GM18873 (cell line): Measurements from ENCODE around the gene TRMT2A.

ENCODE experiments used
- ATAC-seq: cut with Tn5 transposase; IDR thresholded peaks from one replicate; pipeline ENCODE4 v1.9.1; 2021; ENCODE audit warnings: mild to moderate bottlenecking, moderate library complexity, moderate number of reproducible peaks; ENCODE audit not compliant: unreplicated experiment, low FRiP score

Gene TRMT2A

DNA sequence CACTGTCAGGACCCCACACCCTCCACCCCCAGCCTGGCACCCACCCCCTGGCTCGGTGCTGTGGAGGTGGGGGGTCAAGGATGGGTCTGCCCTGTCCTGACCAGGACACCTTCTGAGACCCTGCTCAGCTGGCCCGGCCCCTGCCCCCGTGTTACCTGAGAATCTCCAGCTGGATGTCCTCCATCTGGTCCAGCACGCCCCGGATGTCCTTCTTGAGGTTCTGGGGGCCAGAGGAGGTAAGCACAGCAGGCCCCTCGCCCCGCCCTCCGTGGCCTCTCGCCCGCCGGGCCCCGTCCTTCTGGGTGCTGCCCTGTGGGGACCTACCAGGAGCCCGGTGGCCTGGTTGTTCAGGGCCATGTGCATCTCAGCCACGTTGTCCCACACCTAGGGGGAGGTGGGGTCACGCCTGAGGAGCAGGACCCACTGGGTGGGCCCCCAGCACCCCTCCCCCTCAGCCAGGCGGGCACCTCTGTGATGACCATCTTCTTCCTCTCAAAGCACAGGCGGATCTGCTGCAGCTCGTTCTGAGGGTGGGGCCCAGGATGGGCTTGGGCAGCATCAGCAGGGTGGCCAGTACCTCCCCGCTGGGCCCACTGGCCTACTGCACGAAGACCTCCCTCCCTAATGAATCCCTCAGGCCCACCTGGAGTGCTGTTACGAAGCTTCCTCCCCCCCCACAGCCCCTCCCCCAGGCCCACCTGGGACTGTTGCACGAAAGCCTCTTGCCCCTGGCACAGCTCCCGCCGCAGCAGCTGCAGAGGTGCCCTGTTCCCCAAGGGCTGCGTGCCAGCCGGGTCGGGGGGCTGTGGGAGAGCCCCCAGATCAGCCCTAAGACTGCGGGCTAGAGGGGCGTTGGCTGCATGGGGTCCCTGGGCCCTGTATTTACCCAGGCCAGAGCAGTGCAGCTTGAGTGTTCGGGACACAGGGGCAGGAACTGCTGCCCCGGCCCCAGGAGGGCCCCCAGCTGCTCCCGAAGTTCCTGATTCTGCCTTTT lies 32.5 kb upstream of the TRMT2A start:
- no peak for ATAC-seq

DNA sequence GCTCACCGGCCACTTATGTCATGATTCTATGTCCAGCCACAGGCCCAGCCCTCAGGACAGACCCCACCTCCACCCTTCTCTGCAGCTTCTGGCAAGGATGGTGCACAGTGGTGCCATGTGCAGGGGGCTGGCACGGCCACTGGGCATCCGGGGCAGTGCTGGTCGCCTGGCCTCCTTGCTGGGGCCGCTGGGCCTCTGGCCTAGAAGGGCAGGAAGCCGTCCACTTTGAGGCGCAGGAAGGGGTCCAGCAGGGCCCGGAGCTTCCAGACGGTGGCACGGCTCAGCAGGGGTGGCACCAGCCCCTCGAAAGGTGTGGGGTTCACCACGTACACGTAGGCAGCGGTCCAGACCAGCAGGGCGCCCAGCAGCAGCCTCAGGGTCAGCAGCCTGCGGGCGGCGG lies 31.4 kb upstream of the TRMT2A start:
- ATAC-seq: no peak

DNA sequence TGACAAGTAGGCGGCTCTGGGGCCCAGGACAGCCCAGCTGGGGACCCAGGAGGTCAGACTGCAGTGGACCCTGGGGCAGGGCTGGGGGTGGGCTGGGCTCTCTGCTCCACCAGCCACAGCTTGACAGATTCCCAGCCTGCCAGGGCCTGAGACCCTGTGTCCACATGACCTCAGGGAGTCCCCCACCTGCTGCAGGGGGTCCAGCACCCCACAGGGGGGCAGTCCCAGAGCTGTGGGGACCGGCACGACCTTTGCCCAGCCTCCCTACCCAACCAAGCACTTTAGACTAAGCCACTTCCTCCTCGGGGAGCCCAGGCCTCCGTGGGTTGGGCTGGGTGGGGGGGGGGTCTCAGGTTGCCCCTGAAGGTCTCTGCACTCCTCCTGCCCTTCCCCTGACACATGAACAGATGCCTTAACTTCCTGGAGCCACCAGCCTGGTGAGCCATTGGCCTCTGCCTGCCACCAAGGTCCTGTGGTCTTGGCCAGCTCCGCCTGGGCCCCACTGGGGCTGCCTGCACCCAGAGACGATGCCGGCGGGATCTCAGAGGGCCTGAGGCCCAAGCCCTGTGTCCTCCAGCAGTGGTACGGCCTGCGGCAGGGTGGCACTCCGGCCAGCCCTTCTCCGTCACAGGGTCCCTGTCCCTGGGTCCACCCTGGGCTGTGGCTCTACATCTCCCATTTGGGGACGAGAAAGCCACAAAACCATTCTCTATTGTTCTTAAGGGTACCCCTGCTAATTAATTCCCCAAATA lies 30.4 kb upstream of the TRMT2A start:
- ATAC-seq: no peak

DNA sequence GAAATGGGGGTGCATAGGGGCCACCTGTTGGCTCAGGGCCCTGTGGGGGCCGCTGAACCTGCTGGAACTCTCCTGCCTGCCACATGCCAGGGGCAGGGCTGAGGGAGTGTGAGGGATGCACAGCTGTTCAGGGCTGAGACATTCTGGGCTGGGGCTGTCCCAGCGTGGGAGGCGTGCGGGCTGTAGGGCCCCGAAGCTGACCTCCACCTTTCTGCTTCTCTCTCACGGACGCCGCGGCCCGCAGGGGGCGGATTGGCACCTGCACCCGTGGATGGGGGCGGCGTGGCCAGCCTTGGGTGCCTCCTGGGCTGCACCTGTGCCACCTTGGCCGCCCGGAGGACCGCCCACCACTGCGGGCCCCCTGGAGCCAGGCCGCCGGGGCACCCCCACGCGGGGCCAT lies 29.8 kb upstream of the TRMT2A start:
- ATAC-seq: no peak

DNA sequence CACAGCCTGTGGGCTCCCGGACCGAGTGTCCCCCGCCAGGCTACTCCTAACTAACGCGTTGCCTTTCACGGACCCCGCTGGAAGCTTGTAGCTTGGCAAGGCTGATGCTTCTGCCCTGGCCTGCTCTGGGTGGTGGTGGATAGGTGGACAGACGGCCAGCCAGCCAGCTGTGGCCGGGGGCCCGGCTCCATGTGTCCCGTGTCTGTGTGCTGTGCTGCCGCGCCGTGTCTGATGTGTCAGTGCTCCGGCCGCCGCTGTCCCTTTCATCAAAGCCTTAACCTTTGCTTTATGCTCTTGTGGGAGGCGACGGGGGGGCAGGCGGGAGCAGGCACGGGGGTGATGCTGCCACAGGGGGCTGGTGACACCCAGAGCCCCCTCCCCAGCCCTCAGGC lies 28.8 kb upstream of the TRMT2A start:
- ATAC-seq: no peak

DNA sequence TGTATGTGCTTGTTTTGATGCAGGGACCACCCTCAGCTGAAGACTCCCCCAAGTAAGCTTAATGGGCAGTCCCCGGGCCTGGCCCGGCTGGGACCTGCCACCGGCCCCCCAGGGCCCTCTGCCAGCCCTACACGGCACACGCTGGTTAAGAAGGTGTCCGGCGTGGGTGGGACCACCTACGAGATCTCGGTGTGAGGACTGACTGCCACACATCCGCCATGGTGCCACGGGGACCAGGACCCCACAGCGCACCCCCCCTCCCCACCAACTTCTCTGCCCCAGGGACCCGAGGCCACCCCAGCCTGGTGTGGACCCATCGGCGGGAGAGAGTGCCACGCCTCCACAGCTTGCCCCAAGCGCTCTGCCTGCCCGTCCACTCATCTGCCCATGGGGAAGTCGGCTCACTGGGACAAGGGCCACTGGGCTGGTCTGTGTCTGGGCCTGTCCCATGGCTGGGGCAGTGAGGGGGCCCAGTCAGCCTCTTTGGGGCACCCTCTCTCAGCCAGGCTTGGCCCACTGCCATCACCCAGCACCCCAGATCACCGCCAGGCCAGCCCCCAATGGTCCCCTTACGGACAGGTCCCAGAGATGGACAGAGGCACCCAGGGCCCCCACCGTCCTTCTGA lies 28.3 kb upstream of the TRMT2A start:
- ATAC-seq: no peak

DNA sequence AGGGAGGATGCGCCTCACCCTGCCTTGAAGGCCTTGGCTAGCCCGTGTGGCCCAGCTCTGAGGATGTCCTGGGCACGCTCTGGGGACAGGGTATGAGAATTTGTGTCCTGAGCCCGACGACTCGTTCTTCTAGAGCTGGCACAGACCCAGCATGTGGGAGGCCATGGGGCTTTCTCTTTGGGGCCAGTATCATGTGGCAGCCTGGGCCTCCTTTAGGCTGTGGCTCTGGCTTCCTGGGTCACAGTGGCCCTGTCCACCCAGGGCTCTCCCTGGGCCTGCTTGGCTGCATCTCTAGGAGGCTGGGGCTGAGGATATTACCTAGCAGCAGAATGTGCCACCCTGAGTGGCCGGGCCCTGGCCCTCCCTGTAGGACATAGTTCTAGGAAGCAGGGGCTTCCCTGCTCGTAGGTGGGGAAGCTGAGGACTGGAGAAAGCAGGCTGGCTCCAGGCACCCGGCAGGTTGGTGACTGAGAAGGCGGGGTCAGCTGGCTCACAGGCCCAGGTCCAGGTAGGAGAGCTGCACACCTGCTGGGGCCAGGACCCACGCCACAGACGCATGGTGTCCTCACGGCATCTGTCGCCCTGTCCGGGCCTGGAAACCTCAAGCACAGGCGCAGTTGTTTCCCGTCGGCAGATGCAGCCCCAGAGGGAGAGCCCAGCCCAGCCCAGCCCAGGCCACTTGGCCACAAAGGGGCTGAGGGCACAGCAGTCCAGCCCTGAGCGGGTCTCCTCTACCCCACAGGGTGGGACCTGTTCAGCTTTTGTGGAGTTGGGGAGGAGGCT lies 27.0 kb upstream of the TRMT2A start:
- ATAC-seq: no peak

DNA sequence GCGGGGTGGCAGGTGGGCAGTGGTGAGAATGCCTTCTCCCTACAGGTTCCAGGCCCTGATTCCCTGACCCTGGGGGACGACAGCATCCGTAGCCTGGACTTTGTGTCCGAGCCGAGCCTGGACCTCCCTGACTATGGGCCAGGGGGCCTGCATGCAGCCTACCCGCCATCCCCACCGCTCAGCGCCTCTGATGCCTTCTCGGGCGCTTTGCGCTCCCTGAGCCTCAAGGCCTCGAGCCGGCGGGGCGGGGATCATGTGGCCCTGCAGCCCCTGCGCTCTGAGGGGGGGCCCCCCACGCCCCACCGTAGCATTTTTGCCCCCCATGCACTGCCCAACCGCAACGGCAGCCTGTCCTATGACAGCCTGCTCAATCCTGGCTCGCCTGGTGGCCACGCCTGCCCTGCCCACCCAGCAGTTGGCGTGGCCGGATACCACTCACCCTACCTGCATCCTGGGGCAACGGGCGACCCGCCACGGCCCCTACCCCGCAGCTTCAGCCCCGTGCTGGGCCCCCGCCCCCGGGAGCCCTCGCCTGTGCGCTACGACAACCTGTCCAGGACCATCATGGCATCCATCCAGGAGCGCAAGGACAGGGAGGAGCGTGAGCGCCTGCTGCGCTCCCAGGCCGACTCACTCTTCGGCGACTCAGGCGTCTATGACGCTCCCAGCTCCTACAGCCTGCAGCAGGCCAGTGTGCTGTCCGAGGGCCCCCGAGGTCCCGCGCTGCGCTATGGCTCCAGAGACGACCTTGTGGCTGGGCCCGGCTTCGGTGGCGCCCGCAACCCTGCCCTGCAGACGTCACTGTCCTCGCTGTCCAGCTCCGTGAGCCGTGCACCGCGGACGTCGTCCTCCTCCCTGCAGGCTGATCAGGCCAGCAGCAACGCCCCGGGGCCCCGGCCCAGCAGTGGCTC lies 25.9 kb upstream of the TRMT2A start:
- no peak for ATAC-seq

DNA sequence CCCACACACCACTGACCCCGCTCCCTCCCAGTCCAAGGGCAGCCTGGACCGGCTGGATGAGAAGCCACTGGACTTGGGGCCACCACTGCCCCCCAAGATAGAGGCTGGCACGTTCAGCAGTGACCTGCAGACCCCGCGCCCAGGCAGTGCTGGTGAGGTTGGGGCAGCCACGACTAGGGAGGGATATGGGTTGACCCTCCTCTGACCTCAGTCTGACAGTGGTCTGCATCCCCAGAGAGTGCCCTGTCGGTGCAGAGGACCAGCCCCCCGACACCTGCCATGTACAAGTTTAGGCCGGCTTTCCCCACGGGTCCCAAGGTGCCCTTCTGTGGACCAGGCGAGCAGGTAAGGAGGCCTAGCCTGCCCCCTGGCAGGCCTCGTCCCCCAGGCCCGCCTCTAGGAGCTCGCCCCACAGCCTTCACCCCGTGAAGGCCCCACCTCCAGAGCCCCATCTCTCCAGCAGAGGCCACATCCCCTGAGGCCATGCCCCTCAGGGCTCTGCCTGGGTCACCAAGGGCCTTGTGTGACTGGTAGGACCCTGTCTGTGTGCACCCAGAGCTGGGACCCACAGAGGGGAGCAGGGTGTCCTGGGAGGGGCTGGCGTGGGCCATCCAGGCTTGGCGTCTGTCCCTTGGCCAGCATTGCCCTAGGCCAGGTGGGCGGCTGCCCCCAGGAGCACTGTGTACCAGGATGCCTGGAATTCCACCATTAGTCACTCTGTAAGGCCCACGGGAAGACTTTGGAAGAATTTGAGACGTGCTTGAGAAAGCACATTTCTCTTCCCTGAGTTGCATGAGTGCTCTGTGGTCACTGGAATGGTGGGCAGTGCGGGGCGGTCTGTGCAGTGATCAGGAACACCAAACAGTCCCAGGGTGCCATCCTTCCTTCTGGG lies 24.4 kb upstream of the TRMT2A start:
- ATAC-seq: no peak

DNA sequence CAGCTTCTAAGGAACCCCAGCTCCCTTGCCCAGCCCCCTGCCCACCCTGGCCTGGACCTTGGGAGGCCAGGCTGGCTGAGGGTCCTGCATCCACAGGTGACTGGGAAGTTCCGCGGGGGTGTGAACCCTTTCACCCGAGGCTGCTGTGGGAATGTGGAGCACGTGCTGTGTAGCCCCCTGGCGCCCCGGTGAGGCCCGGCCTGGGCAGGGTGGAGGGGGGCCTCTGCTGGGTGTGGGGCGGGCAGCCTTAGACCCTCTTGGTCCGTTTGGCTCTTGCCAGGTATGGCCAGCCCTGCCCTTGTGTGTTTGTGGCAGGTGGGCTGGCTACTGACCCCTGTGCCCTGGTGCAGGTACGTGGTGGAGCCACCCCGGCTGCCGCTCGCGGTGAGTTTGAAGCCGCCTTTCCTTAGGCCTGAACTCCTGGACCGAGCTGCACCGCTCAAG lies 23.5 kb upstream of the TRMT2A start:
- ATAC-seq: no peak

DNA sequence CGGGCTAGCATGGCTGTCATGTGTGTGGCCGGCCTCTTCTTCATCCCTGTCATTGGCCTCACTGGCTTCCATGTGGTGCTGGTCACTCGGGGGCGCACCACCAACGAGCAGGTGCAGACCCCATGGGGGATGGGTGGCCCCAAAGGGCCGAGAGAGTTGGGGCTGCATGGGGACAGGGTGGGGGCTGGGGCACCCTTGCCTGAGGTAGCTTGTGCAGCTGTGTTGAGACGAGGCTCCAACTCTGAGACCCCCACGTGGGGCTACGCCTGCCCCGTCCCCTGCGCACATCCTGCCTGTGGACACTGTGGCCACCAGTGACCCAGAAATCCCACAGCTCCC lies 23.1 kb upstream of the TRMT2A start:
- no peak for ATAC-seq

DNA sequence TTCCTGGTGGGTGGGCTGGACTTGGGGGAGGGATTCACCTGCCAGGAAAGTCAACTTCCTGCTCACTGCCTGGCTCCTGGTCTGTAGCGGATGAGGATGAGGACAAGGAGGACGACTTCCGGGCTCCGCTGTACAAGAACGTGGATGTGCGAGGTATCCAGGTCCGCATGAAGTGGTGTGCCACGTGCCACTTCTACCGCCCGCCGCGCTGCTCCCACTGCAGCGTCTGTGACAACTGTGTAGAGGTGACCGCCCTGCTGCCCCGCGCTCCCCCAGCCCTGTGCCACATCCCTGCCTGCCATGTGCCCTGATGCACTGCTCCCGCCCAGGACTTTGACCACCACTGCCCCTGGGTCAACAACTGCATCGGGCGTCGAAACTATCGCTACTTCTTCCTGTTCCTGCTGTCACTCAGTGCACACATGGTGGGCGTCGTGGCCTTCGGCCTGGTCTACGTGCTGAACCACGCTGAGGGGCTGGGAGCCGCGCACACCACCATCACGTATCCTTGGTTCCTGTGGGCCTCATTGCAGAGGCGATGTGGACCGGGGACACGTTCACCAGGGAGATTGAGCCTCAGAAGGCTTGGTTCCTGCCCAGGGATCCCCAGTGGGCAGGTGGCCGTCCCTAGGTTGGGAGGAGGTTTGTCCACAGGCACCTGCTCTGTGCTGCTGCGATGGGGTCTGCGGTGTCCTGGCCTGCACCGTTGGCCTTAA lies 22.5 kb upstream of the TRMT2A start:
- no peak for ATAC-seq

DNA sequence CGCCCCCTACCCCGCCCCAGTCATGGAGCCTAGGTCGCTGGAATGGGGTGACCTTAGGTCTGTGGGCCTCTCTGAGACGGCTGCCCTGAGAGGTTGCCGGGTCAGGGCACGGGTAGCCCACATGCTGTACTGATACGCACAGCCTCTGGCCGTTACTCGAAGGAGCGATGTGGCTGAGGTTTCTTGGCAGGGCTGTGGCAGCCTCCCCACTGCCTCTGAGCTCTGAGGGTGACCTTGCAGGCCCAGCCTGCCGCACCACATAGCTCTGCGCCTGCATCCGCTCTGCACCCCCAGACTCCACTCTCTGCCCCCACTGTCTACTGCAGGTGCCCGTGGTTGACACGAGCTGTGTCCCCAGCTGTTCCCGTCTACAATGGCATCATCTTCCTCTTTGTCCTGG lies 21.8 kb upstream of the TRMT2A start:
- ATAC-seq: no peak

DNA sequence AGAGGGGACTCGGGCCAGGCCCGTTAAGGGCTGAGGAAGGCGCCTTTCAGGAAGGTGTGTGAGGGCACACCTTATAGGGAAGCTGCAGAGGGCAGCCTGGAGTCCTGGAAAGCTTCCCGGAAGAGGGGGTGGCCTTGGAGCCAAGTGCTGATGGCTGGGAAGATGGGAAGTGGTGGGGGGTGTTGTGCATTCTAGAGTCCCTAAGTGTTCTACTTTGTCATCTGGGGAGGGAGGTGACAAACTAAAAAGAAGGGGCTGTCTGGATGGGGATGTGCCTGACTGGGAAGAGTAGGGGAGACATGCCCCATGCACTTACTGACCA lies 21.4 kb upstream of the TRMT2A start:
- ATAC-seq: no peak

DNA sequence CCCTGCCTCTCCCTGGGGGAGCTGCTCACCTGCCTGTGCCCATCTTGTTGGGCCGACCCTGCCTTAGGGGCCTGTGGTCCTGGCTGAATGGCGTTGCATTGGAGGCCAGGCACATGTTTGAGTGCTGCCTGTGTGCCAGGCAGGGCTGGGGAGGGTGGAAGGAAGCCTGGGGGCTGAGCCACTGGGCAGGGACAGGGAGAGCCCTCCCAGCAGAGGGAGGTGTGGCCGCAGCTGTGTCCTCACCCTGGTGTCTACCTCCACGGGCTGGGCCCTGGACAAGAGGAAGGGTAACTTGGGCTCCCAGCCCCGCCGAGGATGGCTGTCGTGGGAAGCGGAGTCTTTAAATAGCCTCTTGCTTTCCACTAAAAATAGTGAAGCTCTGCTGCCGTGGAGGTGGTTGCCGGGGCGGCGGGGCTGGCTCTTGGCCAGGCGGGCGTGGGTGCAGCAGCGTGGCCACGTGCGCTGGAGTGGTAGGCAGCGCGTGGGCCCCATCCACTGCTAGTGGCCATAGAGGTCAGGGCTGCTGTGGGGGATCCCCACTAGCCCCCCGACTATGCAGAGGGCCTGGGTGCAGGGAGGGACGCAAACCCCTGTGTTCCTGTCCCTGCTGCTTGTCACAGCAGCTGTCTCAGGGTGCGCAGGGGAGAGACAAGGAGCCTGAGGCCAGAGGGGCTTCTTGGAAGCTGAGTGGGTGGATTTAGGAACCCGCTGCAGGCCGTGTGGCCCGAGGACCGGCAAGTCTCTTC lies 20.8 kb upstream of the TRMT2A start:
- no peak for ATAC-seq

DNA sequence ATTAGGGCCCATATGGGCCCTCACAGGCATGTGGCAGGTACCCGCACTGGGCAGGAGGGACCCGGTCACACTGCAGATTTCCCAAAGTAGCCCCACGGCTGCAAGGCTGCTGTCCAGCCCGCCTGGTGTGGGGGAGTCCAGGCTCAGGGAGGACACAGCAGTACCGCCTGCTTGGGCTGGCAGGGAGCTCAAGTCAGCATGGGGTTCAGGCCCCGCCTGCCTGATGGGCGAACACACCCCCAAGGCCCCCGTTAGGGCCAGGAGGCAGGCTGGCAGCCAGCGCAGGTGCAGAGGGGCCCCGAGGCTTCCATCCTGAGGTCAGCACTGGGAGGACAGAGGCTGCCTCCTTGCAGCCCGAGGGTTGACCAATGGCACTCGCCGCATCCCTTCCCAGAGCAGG lies 20.1 kb upstream of the TRMT2A start:
- ATAC-seq: no peak

DNA sequence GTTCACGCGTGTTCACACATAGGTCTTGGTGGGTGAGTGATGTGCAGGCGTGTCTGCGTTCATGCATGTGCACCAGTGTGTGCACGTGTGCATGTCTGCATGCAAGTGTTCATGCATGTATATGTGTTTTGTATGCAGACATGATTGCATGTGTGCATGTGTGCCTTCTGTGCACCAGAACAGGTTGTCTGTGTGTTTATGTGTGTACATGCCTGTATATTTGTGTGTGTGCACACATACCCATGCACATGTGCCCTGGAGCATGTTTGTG lies 19.5 kb upstream of the TRMT2A start:
- ATAC-seq: no peak
